Measurements from ENCODE around the gene FAM170B.
A peak's percentile ranks its signal among the peaks of the same experiment; 100 is the strongest.

The FAM170B gene

DNA sequence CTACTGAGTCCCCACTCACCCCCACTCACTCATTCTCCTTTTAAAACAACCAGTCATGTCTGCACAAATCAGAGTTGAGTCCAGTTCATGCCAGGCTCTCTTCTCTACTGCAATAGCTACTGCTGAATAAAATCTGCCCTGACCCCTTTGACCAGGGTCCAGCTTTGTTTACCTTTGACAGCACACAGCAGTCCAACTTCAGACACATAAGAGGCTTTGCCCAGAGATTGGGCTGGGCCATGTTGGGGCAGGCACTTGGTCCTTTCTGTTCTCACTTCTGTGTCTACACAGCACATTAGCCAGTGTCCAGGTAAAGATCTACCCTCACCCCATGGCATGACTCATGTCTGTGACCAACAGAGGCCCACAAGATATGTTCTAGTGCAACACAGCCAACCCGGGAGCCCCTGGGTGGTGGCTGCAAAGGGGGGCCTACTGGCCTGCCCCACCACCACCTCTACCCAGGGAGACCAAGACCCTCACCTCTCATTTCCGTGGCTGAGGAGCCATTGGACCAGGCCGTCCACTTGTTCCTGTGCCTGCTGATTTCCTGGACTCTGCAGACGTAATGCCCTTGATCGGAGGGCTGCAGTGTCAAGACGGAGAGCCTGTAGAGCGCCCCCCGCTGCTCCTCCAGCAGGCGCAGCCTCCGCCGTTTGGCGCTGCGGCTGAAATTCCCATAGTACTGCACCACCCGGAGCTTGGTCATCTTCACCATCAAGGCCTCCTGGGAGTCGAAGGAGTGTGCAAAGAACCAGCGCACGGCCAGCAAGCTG lies 26.5 kb downstream of the FAM170B start:
- no peak for TF ChIP-seq ZFX (IDR thresholded peaks at IDR 0.05)
- TF ChIP-seq, protein P1, sequence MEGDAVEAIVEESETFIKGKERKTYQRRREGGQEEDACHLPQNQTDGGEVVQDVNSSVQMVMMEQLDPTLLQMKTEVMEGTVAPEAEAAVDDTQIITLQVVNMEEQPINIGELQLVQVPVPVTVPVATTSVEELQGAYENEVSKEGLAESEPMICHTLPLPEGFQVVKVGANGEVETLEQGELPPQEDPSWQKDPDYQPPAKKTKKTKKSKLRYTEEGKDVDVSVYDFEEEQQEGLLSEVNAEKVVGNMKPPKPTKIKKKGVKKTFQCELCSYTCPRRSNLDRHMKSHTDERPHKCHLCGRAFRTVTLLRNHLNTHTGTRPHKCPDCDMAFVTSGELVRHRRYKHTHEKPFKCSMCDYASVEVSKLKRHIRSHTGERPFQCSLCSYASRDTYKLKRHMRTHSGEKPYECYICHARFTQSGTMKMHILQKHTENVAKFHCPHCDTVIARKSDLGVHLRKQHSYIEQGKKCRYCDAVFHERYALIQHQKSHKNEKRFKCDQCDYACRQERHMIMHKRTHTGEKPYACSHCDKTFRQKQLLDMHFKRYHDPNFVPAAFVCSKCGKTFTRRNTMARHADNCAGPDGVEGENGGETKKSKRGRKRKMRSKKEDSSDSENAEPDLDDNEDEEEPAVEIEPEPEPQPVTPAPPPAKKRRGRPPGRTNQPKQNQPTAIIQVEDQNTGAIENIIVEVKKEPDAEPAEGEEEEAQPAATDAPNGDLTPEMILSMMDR (conservative IDR thresholded peaks at IDR 0.05), result no peak
- H3K27ac ChIP-seq, result peak overlapping the region; percentile 30; the same call in 1 of the 2 replicates

DNA sequence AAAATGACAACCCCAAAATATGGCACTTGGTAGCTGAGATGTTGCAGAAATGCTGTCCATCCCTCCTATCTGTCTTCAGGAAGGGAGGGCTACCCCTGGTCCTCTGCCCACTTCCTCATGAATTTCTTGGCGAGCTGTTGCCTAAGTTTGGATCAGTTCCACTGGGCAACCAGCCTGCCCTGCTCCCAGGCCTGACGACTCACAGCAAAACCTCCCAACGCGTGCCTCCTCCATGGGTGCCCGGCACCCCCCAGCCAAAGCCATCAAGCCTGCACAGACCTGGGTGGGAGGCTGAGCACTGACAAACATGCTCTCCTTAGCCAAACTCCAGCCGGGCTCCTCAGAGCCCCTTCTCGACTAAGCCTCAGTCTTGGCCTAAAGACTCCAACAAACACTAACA lies 27.4 kb downstream of the FAM170B start:
- TF ChIP-seq ZFX (IDR thresholded peaks at IDR 0.05), result no peak
- TF ChIP-seq, protein P1 (conservative IDR thresholded peaks at IDR 0.05), result no peak
- peak overlapping the region; percentile 30; the same call in 1 of the 2 replicates for H3K27ac ChIP-seq

DNA sequence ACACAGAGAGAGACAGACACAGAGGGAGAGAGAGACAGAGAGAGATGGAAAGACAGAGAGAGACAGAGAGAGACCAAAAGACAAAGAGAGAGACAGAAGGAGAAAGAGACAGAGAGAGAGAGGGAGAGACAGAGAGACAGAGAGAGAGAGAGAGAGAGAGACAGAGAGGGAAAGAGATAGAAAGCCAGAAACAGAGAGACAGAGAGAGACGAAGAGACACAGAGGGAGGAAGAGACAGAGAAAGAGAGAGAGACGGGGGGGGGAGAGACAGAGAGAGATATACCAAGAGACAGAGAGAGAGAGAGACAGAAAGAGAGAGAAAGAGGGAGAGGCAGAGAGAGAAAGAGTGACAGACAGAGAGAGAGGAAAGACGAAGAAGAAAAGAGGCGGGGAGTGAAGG lies 28.7 kb downstream of the FAM170B start:
- no peak overlapping the region for H3K27ac ChIP-seq
- TF ChIP-seq ZFX (IDR thresholded peaks at IDR 0.05), result no peak

DNA sequence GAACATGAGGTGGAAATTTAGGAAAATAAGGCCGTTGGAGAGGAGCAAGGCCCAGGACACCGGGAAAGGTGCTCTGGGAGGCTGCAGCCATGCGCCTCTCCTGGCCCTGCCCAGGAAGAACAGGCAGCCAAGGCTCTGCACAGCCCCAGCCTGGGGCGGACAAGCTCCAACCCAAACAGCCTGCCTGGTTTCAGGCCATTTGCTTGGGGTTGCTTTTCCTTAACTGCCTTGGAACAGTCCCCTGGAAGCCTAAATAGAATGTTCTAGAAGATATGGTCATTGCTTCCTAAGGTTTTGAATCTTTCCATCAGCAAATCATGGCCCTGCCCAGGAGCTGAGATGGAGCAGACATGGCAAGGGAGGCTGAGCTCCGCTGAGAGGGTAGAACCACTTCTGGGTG lies 29.5 kb downstream of the FAM170B start:
- TF ChIP-seq ZFX (IDR thresholded peaks at IDR 0.05), result no peak
- TF ChIP-seq, protein P1 (conservative IDR thresholded peaks at IDR 0.05), result no peak
- H3K27ac ChIP-seq, result no peak overlapping the region

DNA sequence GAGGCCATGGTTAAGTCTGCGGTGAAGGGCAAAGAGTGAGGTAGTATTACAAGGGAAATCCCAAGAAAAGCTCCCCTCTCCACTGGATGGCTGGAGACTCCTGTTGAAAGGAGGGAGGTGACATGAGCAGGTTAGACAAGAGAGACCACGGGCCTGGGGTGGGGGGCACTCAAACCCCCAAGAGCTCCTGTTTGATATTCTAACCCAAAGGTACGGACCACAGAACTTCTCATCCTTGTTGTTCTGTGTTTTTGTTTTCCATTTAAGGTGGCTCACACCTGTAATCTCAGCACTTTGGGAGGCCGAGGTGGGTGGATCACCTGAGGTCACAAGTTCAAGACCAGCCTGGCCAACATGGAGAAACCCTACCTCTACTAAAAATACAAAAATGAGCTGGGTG lies 30.1 kb downstream of the FAM170B start:
- TF ChIP-seq, protein P1 (conservative IDR thresholded peaks at IDR 0.05), result no peak
- no peak for TF ChIP-seq ZFX (IDR thresholded peaks at IDR 0.05)
- no peak overlapping the region for H3K27ac ChIP-seq

DNA sequence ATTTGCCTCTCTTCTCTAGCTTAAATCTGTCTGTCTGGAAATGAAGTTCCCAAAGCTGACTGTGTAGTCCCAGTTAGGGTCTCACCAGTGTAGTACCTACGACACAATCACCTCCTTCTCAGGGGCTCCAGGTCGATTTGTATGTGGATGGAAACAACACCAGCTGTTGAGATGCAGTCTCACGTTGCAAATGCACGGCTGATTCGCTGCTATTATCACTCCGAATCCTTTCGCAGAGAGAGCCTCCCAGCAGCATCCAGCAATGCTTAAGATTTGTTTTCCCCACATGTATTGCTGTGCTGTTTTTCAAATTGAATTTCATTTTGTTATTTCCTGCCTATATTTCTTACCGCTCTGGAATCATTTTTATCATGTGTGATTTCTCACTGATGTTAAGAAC lies 34.8 kb downstream of the FAM170B start:
- TF ChIP-seq, protein P1 (conservative IDR thresholded peaks at IDR 0.05), result no peak
- no peak for TF ChIP-seq ZFX (IDR thresholded peaks at IDR 0.05)
- no peak overlapping the region for H3K27ac ChIP-seq

DNA sequence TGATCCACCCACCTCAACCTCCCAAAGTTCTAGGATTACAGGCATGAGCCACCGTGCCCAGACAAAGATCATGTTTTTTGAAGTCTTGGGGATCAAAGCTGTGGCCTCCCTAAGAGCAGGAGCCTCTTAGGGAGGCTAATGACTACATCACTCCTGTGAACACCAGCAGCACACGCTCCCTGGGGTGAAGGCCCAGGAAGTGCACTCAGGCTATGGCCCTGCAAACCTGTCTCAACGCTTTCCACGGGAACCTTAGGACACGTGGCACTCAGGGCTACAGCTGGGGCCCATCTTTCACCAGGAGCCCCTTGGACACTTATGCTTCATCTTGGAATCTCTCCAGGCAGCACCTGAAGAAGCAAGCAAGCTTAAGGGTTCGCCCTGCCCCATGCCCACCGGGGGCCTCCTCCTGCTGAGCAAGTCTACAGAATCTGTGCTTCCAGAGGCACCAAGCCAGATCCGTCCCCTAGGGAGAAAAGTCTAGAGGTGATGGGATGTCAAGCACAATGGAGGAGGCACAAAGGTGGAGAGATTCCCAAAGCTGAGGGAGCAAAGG lies 36.9 kb downstream of the FAM170B start:
- H3K27ac ChIP-seq, result no peak overlapping the region
- TF ChIP-seq, protein P1 (conservative IDR thresholded peaks at IDR 0.05), result no peak
- no peak for TF ChIP-seq ZFX (IDR thresholded peaks at IDR 0.05)

Measured in C4-2B (cell line).